Endothelial cell of umbilical vein (primary cell): ENCODE measurements around the gene ULK4. TPM values are rescaled to one million over a fixed set of nuclear protein-coding genes. Genes with fewer than 3 reads are reported as not detected.

Experiments
- BruUV-seq: library from RNA; stranded (reverse); fragments of 400-500 nt; replicated peaks from 2 replicates; lab custom pipeline; 2021; lab: Mats Ljungman, UMichigan
- CTCF ChIA-PET: fragments of 300-600, 350-600 bp; sonication (Branson Sonifier 250); formaldehyde crosslinking; loops from one replicate; lab custom pipeline; 2021; ENCODE audit warnings: antibody characterized with exemption, inconsistent platforms; lab: Charles Lee
- POLR2A ChIA-PET: fragments of 300-600, 350-600 bp; sonication (Branson Sonifier 250); formaldehyde crosslinking; loops from one replicate; lab custom pipeline; 2021; ENCODE audit warnings: antibody characterized with exemption, inconsistent platforms; lab: Charles Lee
- DNase-seq: peaks from one replicate; pipeline ENCODE4 v3.0.0-alpha.2; 2011; ENCODE audit warnings: low read depth, low spot score
- FAIRE-seq: peaks from 2 replicates; lab custom pipeline; 2011; peaks lifted over from hg19 to GRCh38; lab: Jason Lieb, UNC
- H2AFZ ChIP-seq: 2 replicates; pipeline ENCODE4 v1.6.0; 2012; ENCODE audit warnings: low read depth, low read length, control low read depth, inconsistent platforms
- H3K27ac ChIP-seq: 2 replicates; pipeline ENCODE4 v1.5.1; 2011; ENCODE audit warnings: low read depth, mild to moderate bottlenecking, control low read depth, low read length, moderate library complexity; ENCODE audit not compliant: insufficient read depth
- H3K27me3 ChIP-seq, 2 experiments: 2 replicates each; pipeline versions ENCODE4 v1.6.0 to v1.6.1; 2011; ENCODE audit warnings: low read length in 2 of 2, mixed read lengths in 1 of 2; ENCODE audit not compliant: control insufficient read depth in 2 of 2, insufficient read depth in 2 of 2
- H3K36me3 ChIP-seq, 2 experiments: 2 replicates in 1 of 2; 3 replicates in 1 of 2; pipeline ENCODE4 v1.5.1; 2011; ENCODE audit warnings: low read length in 2 of 2, mild to moderate bottlenecking in 1 of 2, moderate library complexity in 1 of 2; ENCODE audit not compliant: control insufficient read depth in 2 of 2, insufficient read depth in 2 of 2; ENCODE audit errors: extremely low read depth in 1 of 2
- H3K4me1 ChIP-seq: 3 replicates; pipeline ENCODE4 v1.5.1; 2011; ENCODE audit warnings: mild to moderate bottlenecking, low read length; ENCODE audit not compliant: control insufficient read depth, insufficient read depth; ENCODE audit errors: extremely low read depth
- H3K4me2 ChIP-seq: 2 replicates; pipeline ENCODE4 v1.6.1; 2011; ENCODE audit warnings: low read length, control low read depth, mixed read lengths; ENCODE audit not compliant: insufficient read depth
- H3K4me3 ChIP-seq, 3 experiments: fragments of 200-600 bp in 1 of 3; sonication (generic), shearing (Covaris generic) in 1 of 3; replicated peaks in 1 of 3; 2 replicates each; pipeline ENCODE4 v1.5.1; 2011 to 2016; ENCODE audit warnings: control low read depth in 3 of 3, low read length in 3 of 3, mild to moderate bottlenecking in 2 of 3, inconsistent platforms in 1 of 3, low read depth in 1 of 3, moderate library complexity in 1 of 3; ENCODE audit not compliant: insufficient read depth in 1 of 3
- H3K79me2 ChIP-seq: 2 replicates; pipeline ENCODE4 v1.6.0; 2012; ENCODE audit warnings: low read length, inconsistent platforms; ENCODE audit not compliant: control insufficient read depth, insufficient read depth
- H3K9ac ChIP-seq: replicated peaks from 2 replicates; pipeline ENCODE3; 2011; ENCODE audit warnings: low read length, control low read depth; ENCODE audit not compliant: insufficient read depth; ENCODE audit errors: extremely low read depth
- H3K9me1 ChIP-seq: replicated peaks from 3 replicates; pipeline ENCODE4 v1.6.0; 2011; ENCODE audit warnings: mild to moderate bottlenecking, low read length; ENCODE audit not compliant: control insufficient read depth, insufficient read depth; ENCODE audit errors: extremely low read depth
- H3K9me3 ChIP-seq: replicated peaks from 2 replicates; pipeline ENCODE4 v1.5.1; 2012; ENCODE audit warnings: low read length, inconsistent platforms; ENCODE audit not compliant: control insufficient read depth, insufficient read depth
- H4K20me1 ChIP-seq: replicated peaks from 2 replicates; pipeline ENCODE3; 2011; ENCODE audit warnings: mild to moderate bottlenecking, low read length; ENCODE audit not compliant: control insufficient read depth, insufficient read depth; ENCODE audit errors: extremely low read depth
- CTCF ChIP-seq, 2 donors: IDR thresholded peaks; 1 replicate in 1 of 2; 2 replicates in 1 of 2; pipeline ENCODE4 v1.5.1; 2011; ENCODE audit warnings: low read length in 2 of 2, mild to moderate bottlenecking in 2 of 2, moderate library complexity in 2 of 2, control low read depth in 1 of 2, inconsistent platforms in 1 of 2, low read depth in 1 of 2; ENCODE audit not compliant: insufficient read depth in 1 of 2; ENCODE audit errors: extremely low read depth in 1 of 2
- EZH2 ChIP-seq: IDR thresholded peaks from 2 replicates; pipeline ENCODE4 v1.6.1; 2012; ENCODE audit warnings: borderline replicate concordance, low read depth, mild to moderate bottlenecking, moderate library complexity, low read length, inconsistent platforms; ENCODE audit not compliant: severe bottlenecking
- FOS ChIP-seq: IDR thresholded peaks from 2 replicates; pipeline ENCODE4 v1.6.1; 2011; ENCODE audit warnings: mild to moderate bottlenecking, low read length, moderate library complexity, borderline replicate concordance; ENCODE audit not compliant: insufficient read depth
- GATA2 ChIP-seq: IDR thresholded peaks from 2 replicates; pipeline ENCODE4 v1.7.0; 2011; ENCODE audit warnings: low read depth, mild to moderate bottlenecking, moderate library complexity, mixed read lengths, low read length; ENCODE audit not compliant: insufficient read length, insufficient read depth
- JUN ChIP-seq: IDR thresholded peaks from 2 replicates; pipeline ENCODE4 v1.6.1; 2011; ENCODE audit warnings: borderline replicate concordance, low read depth; ENCODE audit not compliant: insufficient read length, insufficient read depth
- MYC ChIP-seq: IDR thresholded peaks from one replicate; pipeline ENCODE4 v1.6.1; 2011; ENCODE audit warnings: mild to moderate bottlenecking, low read depth, low read length
- POLR2A ChIP-seq: IDR thresholded peaks from 2 replicates; pipeline ENCODE4 v1.6.1; 2012; ENCODE audit warnings: low read depth, mild to moderate bottlenecking, control low read depth, low read length
- POLR2AphosphoS5 ChIP-seq: IDR thresholded peaks from 2 replicates; pipeline ENCODE4 v1.6.1; 2012; ENCODE audit warnings: low read depth, mild to moderate bottlenecking, control low read depth, low read length, moderate library complexity; ENCODE audit not compliant: insufficient read depth
- dilution Hi-C: fragments of 300-500 bp; cut with MboI; formaldehyde crosslinking; loops from one replicate; pipeline ENCODE4 v1.15.0; 2019; ENCODE audit warnings: low sequenced_read_pairs; ENCODE audit not compliant: extremely low pct_ligation_motif_present
- intact Hi-C: fragments of 100-400 bp; cut with micrococcal nuclease; formaldehyde crosslinking; loops from one replicate; pipeline ENCODE4 v1.10.0; 2022
- polyA plus RNA-seq, 4 experiments: library from polyadenylated mRNA; depleted of rRNA in 3 of 4; stranded (reverse) in 3 of 4; unstranded in 1 of 4; fragments of >200 nt; gene quantifications; 2 replicates each; pipeline versions ENCODE4 v1.2.1 to v1.2.3, GENCODE V29; 2011 to 2012; ENCODE audit warnings: missing spikeins in 1 of 4
- total RNA-seq: library from RNA; stranded (reverse); gene quantifications from 2 replicates; pipeline ENCODE4 v1.2.3, GENCODE V29; 2021
- TF ChIP-seq, protein P1 (sequence below): IDR thresholded peaks from 2 replicates; pipeline ENCODE4 v1.6.1; 2011; ENCODE audit not compliant: insufficient read depth, insufficient read length

Gene ULK4
- total and polyA plus RNA-seq, 2 donors (not counting 3 experiments of a cell fraction or from before 2014, with no cell fraction given): 3.3 to 16.0 TPM

- Histone ChIP-seq H3K4me2 (no peak overlapping the region), H4K20me1 (no peaks in the 10 kb centered on the region), H2AFZ (no peak overlapping the region), H3K9me1 (no peaks in the 10 kb centered on the region), H3K9me3 (no peaks in the 10 kb centered on the region), H3K9ac (no peak overlapping the region), H3K4me3 (no peak overlapping the region), H3K36me3 (no peaks in the 10 kb centered on the region), H3K79me2 (no peaks in the 10 kb centered on the region), H3K27ac (no peak overlapping the region), H3K4me1 (no peaks in the 10 kb centered on the region), H3K27me3 (peaks cover 0 to 2% of the 10 kb centered on the region in 2 experiments)
- intact Hi-C loops (no loop called here), dilution Hi-C loops (no loop called here)
- ChIA-PET POLR2A (no interaction called here), CTCF (no interaction called here)
- no TSS peak for BruUV-seq
- FAIRE-seq: no peak
- DNase-seq: no peak
- no peak for TF ChIP-seq POLR2A
- TF ChIP-seq MYC: no peak
- TF ChIP-seq GATA2: no peak
- no peak for TF ChIP-seq CTCF (IDR thresholded peaks at IDR 0.05; ENCODE audit: extremely low read depth in 1 of 2, insufficient read depth in 1 of 2, low read depth in 1 of 2, low read length in 2 of 2)
- no peak for TF ChIP-seq POLR2AphosphoS5
- TF ChIP-seq JUN: no peak
- no peak for TF ChIP-seq EZH2
- TF ChIP-seq, protein P1, sequence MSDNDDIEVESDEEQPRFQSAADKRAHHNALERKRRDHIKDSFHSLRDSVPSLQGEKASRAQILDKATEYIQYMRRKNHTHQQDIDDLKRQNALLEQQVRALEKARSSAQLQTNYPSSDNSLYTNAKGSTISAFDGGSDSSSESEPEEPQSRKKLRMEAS: no peak
- TF ChIP-seq FOS: no peak
Observed at GRCh38 chr3:41295740-41296139, 666.2 kb downstream of the ULK4 start.
